KOPT-K1 (cell line): Measurements from ENCODE around the gene BHLHE23.

ENCODE experiments used
- H3K27ac ChIP-seq: fragments of 200-600 bp; sonication (generic); 2 replicates; pipeline ENCODE4 v1.5.1; 2016; ENCODE audit warnings: antibody characterized with exemption, mild to moderate bottlenecking, low read depth, low read length; ENCODE audit not compliant: poor library complexity, severe bottlenecking
- H3K36me3 ChIP-seq: fragments of 200-600 bp; sonication (generic); 2 replicates; pipeline ENCODE4 v1.5.1; 2017; ENCODE audit warnings: antibody characterized with exemption, mild to moderate bottlenecking, low read length, moderate library complexity; ENCODE audit not compliant: insufficient read depth
- H3K9me3 ChIP-seq: fragments of 200-600 bp; sonication (generic); 2 replicates; pipeline ENCODE4 v1.5.1; 2017; ENCODE audit warnings: antibody characterized with exemption, low read length, mild to moderate bottlenecking; ENCODE audit not compliant: insufficient read depth, poor library complexity, severe bottlenecking

The BHLHE23 gene

DNA sequence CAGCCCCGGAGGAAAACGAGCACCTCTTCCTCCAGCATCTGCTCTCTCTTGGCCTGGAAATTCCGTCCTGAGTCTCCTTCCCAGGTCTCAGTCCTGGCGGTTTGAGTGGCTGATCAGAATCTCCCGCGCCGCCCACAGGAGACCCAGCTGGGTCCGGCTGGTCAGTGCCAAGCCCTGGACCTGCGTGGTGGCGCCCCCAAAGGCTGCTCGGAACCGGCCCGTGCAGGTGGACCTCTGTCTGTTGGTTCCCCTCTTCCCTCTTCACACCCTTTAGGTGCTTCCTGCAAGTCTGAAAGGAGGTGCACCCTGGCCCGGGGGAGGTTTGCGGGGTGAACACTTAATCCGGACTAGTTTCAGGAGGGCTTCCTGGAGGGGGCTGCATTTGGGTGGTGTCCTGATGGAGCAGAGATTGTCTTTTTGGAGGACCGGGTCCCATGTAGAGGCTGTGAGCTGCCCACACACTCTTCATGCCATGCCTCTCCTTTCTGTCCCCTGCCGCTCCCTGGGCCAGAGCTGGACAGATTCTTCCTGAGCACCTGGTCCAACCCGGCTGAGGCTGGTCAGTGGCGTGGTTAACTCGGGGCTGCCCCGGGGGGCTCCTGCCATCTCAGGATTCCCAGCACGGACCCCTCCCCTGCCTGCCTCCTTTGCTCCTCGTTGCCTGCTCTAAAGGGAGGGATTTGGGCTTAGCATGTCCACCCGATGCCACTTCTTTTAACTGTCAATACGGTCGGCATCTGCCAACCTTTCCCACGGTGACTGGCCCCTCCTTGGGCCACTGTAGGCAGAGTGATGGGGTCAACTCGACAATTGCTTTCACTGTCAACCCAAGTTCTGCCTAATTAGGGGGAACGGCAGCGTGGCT lies 16.5 kb upstream of the BHLHE23 start:
- Histone ChIP-seq H3K36me3 (no peaks in the 10 kb centered on the region; the same call in 1 of the 2 replicates), H3K9me3 (no peaks in the 10 kb centered on the region), H3K27ac (no peak overlapping the region)

DNA sequence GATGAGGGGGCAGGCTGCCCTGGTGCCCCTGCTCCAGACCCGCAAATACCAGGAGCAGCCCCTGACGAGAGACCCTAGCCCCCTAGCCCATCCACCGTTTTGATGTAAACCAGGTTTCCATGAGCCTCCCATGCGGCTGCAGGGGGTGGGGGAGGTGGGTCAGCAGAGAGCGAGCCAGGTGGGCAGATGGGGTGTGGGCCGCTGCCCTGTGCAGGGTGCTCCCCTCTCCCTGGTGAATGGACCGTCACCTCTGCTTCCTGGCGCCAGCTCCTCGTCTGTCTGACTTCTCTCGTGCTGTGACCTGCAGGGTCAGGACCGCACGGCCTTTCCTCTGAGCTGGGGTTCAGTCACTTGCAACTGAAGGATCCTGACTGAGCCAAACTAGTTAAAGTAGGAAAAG lies 15.7 kb upstream of the BHLHE23 start:
- Histone ChIP-seq H3K27ac (no peak overlapping the region), H3K9me3 (no peaks in the 10 kb centered on the region), H3K36me3 (no peaks in the 10 kb centered on the region; the same call in 1 of the 2 replicates)

DNA sequence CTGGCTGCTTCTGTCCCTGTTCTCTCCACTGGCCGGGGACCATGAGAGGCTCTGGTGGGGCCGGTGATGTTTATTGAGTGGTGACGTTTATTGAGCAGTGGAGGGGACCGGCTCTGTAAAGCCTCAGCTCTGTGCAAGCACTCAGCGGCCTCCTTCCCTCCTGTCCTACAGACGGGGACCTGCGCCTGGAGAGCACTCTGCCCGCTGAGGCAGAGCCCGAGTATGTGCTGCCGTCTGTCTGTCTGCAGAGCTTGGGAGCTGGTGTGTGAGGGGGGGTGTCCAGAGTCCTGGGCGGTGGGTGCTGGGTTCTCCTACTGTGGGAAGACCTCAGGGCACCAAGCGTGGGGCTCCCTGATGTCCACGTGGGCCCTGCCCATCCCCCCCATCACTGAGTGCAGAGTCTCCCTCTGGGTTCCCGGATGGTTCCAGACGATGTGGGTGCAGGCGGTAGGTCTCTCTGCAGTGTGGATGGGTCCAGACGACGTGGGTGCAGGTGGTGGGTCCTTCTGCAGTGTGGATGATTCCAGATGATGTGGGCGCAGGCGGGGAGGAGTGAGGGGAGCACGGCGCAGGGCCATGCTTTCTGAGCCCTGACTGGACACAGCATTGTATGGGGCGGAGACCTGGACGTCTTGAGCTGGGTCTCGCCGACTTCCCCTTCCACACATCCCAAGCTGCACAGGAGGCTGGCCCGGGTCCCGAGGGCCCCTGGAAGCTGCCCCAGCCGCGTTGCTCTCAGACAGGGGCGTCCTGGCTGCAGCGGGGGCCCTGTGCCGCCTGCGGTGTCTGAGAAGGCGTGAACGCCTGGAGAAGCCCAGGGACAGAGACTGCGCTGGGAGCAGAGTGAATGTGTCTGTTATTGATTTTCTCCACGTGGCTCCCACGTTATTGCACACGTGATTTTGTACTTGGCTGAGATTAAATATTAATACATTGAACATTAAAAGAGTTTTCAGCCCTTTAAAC lies 14.9 kb upstream of the BHLHE23 start:
- no peak overlapping the region for H3K27ac ChIP-seq
- H3K36me3 ChIP-seq, result no peaks in the 10 kb centered on the region; the same call in 1 of the 2 replicates
- H3K9me3 ChIP-seq, result no peaks in the 10 kb centered on the region

DNA sequence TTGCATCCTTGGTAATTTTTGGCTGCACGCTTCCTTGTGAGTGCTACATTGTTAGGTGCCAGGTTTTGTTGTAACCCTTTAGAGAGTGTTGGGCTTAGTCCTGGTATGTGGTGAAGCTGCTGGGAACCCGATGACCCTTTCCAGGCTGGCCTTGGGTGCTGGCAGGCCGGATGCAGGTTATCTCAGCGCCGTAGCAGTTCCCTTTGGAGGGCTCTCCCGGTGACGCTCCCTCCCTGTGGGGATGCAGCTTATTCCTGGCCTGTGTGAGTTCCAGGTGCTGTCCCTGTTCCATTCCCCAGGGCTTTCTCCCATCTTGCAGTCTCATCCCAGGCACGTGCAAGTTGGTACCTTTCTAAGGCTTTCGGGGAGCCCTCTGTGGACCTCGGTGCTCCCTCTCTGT lies 13.9 kb upstream of the BHLHE23 start:
- H3K27ac ChIP-seq, result no peak overlapping the region
- H3K36me3 ChIP-seq, result no peaks in the 10 kb centered on the region; the same call in 1 of the 2 replicates
- no peaks in the 10 kb centered on the region for H3K9me3 ChIP-seq

DNA sequence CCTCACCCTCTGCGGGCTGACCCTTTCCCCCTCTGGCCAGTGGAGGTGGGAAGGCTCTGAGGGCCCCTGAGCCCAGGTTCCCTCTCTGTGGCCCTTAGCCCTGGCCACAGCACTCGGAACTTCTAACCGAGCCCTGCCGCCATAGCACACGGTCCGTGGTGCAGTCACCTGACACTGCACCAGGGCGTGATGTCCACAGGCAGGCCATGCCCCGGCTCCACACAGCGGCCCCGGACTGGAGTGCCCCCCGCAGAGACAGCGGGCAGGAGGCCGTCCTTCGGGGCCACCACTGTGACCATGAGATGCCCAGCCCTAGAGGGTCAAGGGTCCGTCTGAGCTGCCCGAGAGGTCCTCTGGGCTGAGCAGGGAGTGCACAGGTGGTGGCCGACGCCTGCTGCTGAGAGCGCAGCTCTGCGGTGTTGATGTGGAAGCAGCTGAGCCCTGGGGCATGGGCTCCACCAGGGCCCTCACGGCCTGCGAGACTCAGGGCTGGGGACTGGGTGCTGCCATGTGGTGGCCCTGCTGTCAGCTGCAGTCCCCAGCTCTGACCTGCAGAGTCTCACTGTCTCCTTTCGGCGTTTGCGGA lies 11.2 kb upstream of the BHLHE23 start:
- Histone ChIP-seq H3K27ac (no peak overlapping the region), H3K36me3 (peaks cover under 1% of the 10 kb centered on the region; the same call in 1 of the 2 replicates), H3K9me3 (peaks cover 10% of the 10 kb centered on the region)

DNA sequence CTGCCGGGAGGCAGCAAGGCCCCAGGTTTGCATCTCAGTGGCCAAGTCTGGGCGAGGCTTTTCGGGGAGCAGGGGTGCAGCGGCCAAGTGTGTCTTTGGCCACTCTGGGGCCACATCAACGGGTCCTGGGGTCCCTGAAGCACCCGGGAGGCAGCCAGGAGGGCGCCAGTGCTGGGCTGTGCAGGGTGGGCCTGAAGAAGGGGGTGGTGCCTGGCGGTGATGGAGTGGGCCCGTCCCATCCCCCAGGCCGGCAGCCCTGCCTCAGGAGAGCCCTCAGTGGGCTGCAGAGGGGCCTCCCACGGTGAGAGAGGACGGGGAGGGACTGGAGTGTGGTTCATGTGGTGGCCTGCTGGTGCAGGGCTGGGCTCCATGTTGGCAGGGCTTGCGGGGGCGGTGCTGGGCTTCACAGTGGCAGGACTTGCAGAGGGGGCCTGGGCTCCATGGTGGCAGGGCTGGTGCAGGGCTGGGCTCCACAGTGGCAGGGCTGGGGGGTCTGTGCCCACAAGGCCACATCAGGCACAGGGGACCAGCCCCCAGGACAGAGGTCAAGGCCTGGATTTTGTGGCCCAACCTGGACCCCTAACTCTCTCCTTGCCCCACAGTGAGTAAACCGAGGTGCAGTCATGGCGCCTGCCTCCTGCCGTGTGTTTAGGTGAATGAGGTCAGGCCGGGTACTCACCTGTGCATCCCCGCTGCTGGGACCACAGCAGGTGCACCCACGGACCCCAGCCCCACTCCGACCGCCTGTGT lies 10.5 kb upstream of the BHLHE23 start:
- no peak overlapping the region for H3K27ac ChIP-seq
- 0 out of 2 replicates have a peak, but pooled peaks cover 4% of the 10 kb centered on the region for H3K36me3 ChIP-seq
- H3K9me3 ChIP-seq, result peaks cover 16% of the 10 kb centered on the region

DNA sequence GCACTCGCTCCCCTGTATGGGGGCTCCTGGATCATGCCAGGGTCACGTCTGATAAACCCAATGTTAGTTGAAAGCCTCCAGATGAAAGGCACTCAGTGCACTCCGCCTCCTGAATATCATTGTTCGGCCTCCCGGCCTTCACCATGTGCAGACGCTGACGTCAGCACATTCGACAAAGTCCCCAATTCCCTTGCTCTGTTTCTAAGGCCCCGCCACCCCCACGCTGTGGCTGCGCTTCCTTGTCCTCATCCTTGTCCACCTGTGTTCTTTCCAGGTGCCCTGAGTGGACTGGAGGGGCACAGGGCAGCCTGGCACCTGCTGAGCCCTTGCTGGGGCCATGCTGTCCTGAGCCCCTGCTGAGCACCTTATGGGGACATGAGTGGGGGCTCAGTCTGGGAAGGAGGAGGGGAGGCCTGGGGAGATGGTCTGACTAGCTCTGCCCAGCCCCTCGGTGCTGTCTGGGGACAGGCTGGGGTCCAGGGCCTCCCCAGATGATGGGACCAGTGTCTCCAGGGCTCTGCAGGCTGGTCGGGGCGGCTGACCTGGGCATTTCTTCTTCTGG lies 9.8 kb upstream of the BHLHE23 start:
- Histone ChIP-seq H3K27ac (no peak overlapping the region), H3K9me3 (peaks cover 16% of the 10 kb centered on the region), H3K36me3 (0 out of 2 replicates have a peak, but pooled peaks cover 4% of the 10 kb centered on the region)

DNA sequence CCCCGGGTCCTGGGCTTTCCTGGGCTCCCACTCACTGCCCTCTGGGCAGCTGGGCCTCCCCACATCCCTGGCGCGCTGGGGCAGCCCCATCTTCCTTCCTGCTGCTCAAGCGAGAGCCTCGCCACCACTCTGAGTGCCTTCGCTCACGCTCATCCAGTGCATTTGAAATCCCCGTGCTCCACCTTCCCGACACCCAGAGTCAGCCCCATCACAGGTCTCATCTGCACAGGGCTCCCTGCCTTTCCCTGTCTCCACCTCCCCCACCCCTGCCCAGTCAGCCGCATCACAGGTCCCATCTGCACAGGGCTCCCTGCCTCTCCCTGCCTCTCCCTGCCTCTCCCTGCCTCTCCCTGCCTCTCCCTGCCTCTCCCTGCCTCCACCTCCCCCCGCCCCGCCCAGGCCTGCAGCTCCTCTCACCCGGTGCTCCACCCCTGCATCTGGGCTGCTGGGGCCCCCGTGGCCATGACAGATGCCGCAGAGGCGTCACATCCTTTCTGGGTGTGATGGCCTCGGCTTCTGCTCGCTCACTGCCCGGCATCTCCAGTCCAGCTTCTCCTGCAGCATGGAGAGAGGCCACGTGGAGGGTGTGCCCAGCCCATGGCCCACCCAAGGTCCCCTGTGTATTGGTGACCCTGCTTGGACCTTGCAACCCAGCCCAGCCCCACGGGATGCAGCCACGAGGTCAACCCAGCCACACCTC lies 9.0 kb upstream of the BHLHE23 start:
- Histone ChIP-seq H3K36me3 (0 out of 2 replicates have a peak, but pooled peaks cover 4% of the 10 kb centered on the region), H3K9me3 (peaks cover 16% of the 10 kb centered on the region), H3K27ac (no peak overlapping the region)

DNA sequence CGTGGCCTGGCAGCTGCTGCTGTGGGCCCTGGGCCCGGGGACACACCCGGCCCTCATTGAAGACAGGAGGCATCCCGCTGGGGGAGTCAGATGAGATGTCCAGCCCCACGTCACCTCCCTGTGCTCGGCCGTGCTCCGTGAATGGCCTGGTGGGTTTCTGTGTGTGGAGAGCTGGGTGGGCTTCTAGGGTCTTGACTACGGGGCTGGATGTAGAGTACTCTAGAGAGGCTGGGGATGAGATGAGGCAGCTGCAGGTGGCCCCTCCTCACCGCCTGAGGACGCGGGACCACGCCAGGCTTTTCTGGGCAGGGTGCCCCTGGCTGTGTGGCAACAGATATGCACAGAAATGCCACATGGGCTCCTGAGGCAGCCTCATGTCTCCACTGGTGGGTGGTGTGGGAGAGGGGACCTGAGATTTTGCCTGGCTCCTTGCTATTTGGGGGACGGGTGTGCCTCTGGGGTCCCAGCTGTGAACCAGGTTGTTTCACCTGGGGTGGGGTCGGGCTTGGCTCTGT lies 8.4 kb upstream of the BHLHE23 start:
- Histone ChIP-seq H3K27ac (no peak overlapping the region), H3K9me3 (peaks cover 16% of the 10 kb centered on the region), H3K36me3 (0 out of 2 replicates have a peak, but pooled peaks cover 4% of the 10 kb centered on the region)

DNA sequence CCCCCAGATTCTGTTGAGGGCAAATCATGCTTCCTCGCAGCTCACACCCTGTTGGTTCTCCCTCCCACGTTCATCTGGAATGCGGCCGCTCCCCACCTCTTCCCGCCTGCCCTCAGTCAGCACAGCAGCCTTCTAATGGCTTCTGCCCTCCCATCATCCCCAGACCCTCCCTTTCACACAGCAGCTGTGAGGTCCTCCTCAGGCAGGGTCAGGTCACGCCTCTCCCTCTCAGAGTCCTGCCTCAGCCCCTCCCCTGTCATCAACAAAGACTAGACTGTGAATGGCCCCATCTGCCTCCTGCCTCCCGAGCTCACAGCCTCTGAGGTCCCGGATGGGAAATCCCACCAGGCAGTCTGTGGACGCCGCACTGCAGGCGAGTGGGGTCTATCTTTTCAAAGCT lies 7.9 kb upstream of the BHLHE23 start:
- H3K27ac ChIP-seq, result no peak overlapping the region
- H3K36me3 ChIP-seq, result 0 out of 2 replicates have a peak, but pooled peaks cover 4% of the 10 kb centered on the region
- peaks cover 16% of the 10 kb centered on the region for H3K9me3 ChIP-seq

DNA sequence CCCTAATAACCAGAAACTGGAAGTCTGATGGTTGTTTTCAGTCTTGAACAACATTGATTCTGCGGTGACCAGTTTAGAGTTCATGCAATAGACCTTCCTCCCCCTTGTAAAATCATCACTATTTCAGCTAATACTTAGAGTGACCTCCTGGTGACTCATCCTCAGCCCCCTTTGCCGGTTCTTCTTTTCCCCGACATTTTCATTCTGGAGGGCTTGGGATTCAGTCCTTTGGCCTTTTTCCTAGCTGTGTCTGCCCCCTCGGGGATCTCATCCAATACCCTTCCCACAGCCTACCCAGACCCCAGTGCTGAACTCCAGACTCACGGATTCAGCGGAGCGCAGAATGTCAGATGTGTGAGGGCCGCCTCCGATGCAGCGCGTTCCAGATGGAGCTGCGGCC lies 7.5 kb upstream of the BHLHE23 start:
- Histone ChIP-seq H3K27ac (no peak overlapping the region), H3K36me3 (0 out of 2 replicates have a peak, but pooled peaks cover 4% of the 10 kb centered on the region), H3K9me3 (peaks cover 16% of the 10 kb centered on the region)

DNA sequence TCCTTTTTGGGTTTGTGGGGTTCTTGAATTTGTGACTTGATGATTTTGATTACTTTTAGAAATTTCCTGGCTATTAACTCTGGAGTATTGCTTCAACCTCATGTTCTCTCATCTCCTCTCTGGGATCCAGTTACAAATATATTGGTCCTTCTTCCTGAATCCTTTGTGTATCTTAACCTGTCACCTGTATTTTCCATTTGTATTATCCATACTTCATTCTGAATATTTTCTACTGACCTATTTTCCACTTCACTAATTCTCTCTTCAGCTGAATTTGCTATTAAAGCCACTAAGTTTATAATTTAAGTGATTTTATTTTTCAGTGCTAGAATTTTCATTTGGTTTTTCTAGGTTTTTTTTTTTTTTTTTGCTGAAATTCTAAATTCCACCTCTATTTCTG lies 6.4 kb upstream of the BHLHE23 start:
- 0 out of 2 replicates have a peak, but pooled peaks cover 4% of the 10 kb centered on the region for H3K36me3 ChIP-seq
- peaks cover 16% of the 10 kb centered on the region for H3K9me3 ChIP-seq
- no peak overlapping the region for H3K27ac ChIP-seq

DNA sequence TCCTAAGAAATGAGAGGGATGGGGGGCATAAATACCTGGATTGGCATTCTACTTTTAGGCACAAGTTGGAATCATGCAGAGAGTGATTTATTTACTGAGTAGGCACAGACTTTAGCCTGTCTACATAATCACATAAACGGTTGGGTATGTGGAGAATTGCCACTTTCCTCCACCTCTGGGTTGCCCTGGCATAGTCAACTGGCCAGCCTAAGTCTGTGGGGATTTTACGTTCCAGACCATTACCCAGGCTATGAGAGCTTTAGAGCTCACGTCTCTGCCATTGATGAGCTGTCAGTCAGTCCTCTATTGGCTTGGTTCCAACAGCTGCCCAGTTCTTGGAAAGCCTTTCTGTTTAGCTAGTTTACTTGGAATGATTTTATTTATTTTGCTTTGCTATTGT lies 5.0 kb upstream of the BHLHE23 start:
- Histone ChIP-seq H3K36me3 (0 out of 2 replicates have a peak, but pooled peaks cover 4% of the 10 kb centered on the region), H3K9me3 (peaks cover 16% of the 10 kb centered on the region), H3K27ac (peak overlapping the region; percentile 90)
